H1 (cell line): ENCODE measurements around the gene TTC4. TPM values are rescaled to one million over a fixed set of nuclear protein-coding genes. Genes with fewer than 3 reads are reported as not detected.

Experiments used
- CTCF ChIA-PET: fragments of 300-600 bp; sonication (Branson Sonifier 250); formaldehyde crosslinking; loops from one replicate; lab custom pipeline; 2021; ENCODE audit not compliant: partially characterized antibody; lab: Charles Lee
- POLR2A ChIA-PET: fragments of 300-600 bp; sonication (Branson Sonifier 250); formaldehyde crosslinking; loops from one replicate; lab custom pipeline; 2021; ENCODE audit warnings: inconsistent platforms; ENCODE audit not compliant: partially characterized antibody; lab: Charles Lee
- DNase-seq, 2 experiments: peaks; one replicate each; pipeline versions ENCODE4 v3.0.0 to v3.0.0-alpha.2; 2010 to 2022; ENCODE audit warnings: low spot score in 2 of 2, low read depth in 1 of 2, mixed read lengths in 1 of 2
- FAIRE-seq: peaks from 2 replicates; lab custom pipeline; 2011; peaks lifted over from hg19 to GRCh38; lab: Jason Lieb, UNC
- H2AFZ ChIP-seq: 2 replicates; pipeline ENCODE4 v1.8.1; 2012; ENCODE audit warnings: low read length, inconsistent platforms
- H2AK5ac ChIP-seq: 2 replicates; pipeline ENCODE4 v1.6.1; 2013; ENCODE audit warnings: low read depth, low read length
- H2BK120ac ChIP-seq: replicated peaks from 2 replicates; pipeline ENCODE3; 2013; ENCODE audit warnings: low read depth, low read length, inconsistent platforms
- H2BK12ac ChIP-seq: 2 replicates; pipeline ENCODE4 v1.6.1; 2013; ENCODE audit warnings: low read depth, low read length
- H2BK15ac ChIP-seq: 2 replicates; pipeline ENCODE4 v1.6.1; 2013; ENCODE audit warnings: low read length
- H2BK20ac ChIP-seq: 2 replicates; pipeline ENCODE4 v1.6.1; 2013; ENCODE audit warnings: low read length
- H2BK5ac ChIP-seq: 2 replicates; pipeline ENCODE4 v1.6.1; 2013; ENCODE audit warnings: low read depth, low read length
- H3K14ac ChIP-seq: 2 replicates; pipeline ENCODE4 v1.6.1; 2013; ENCODE audit warnings: inconsistent platforms; ENCODE audit not compliant: insufficient read length
- H3K18ac ChIP-seq: 2 replicates; pipeline ENCODE4 v1.6.1; 2013; ENCODE audit warnings: low read length; ENCODE audit errors: extremely low read depth
- H3K23ac ChIP-seq: 2 replicates; pipeline ENCODE4 v1.6.1; 2013; ENCODE audit warnings: inconsistent platforms; ENCODE audit not compliant: insufficient read length
- H3K23me2 ChIP-seq: 2 replicates; pipeline ENCODE4 v1.6.1; 2013; ENCODE audit warnings: low read depth, low read length
- H3K27ac ChIP-seq: 2 replicates; pipeline ENCODE4 v1.6.1; 2011; ENCODE audit warnings: low read depth, low read length, inconsistent platforms
- H3K27me3 ChIP-seq, 4 experiments: replicated peaks in 1 of 4; 1 replicate in 1 of 4; 2 replicates in 3 of 4; pipeline versions ENCODE4 v1.6.1 to v1.8.1; 2011 to 2013; ENCODE audit warnings: low read length in 3 of 4, mild to moderate bottlenecking in 3 of 4, inconsistent platforms in 2 of 4, mixed read lengths in 2 of 4, moderate library complexity in 1 of 4; ENCODE audit not compliant: control insufficient read depth in 3 of 4, insufficient read depth in 3 of 4; ENCODE audit errors: extremely low read depth in 1 of 4
- H3K36me3 ChIP-seq, 4 experiments: 2 replicates each; pipeline versions ENCODE4 v1.6.1 to v1.8.1; 2011 to 2013; ENCODE audit warnings: mild to moderate bottlenecking in 4 of 4, low read length in 3 of 4, moderate library complexity in 2 of 4, control low read depth in 1 of 4, inconsistent platforms in 1 of 4; ENCODE audit not compliant: insufficient read depth in 4 of 4, control insufficient read depth in 2 of 4
- H3K4ac ChIP-seq: replicated peaks from 2 replicates; pipeline ENCODE3; 2013; ENCODE audit warnings: low read length, low read depth, mixed read lengths, inconsistent platforms; ENCODE audit not compliant: insufficient read length
- H3K4me1 ChIP-seq, 4 experiments: replicated peaks in 1 of 4; 1 replicate in 1 of 4; 2 replicates in 3 of 4; pipeline versions ENCODE4 v1.6.1 to v1.8.1; 2011 to 2013; ENCODE audit warnings: low read length in 3 of 4, inconsistent platforms in 2 of 4, mixed read lengths in 1 of 4; ENCODE audit not compliant: insufficient read depth in 4 of 4, control insufficient read depth in 3 of 4
- H3K4me2 ChIP-seq, 2 experiments: 2 replicates each; pipeline versions ENCODE4 v1.6.1 to v1.8.1; 2011 to 2013; ENCODE audit warnings: low read depth in 2 of 2, low read length in 2 of 2, control low read depth in 1 of 2, inconsistent platforms in 1 of 2, mild to moderate bottlenecking in 1 of 2; ENCODE audit not compliant: insufficient read depth in 1 of 2
- H3K4me3 ChIP-seq, 4 experiments: fragments of 200-600, 300-600 bp in 1 of 4; sonication (generic), shearing (Covaris generic), sonication (Bioruptor Twin) in 1 of 4; 2 replicates each; pipeline versions ENCODE4 v1.5.1 to v1.8.1; 2011 to 2016; ENCODE audit warnings: low read length in 4 of 4, low read depth in 3 of 4, control low read depth in 2 of 4, inconsistent platforms in 2 of 4, mild to moderate bottlenecking in 2 of 4, mixed read lengths in 1 of 4, moderate library complexity in 1 of 4; ENCODE audit not compliant: insufficient read depth in 2 of 4; ENCODE audit errors: extremely low read depth in 1 of 4
- H3K56ac ChIP-seq: replicated peaks from 2 replicates; pipeline ENCODE3; 2013; ENCODE audit warnings: low read depth, mild to moderate bottlenecking, mixed read lengths, low read length, inconsistent platforms; ENCODE audit not compliant: insufficient read length
- H3K79me1 ChIP-seq: 2 replicates; pipeline ENCODE4 v1.6.1; 2013; ENCODE audit warnings: low read depth, low read length, control low read depth
- H3K79me2 ChIP-seq, 2 experiments: 2 replicates each; pipeline versions ENCODE4 v1.6.1 to v1.8.1; 2012 to 2013; ENCODE audit warnings: low read length in 2 of 2, mild to moderate bottlenecking in 2 of 2, inconsistent platforms in 1 of 2; ENCODE audit not compliant: insufficient read depth in 2 of 2, control insufficient read depth in 1 of 2
- H3K9ac ChIP-seq, 4 experiments: replicated peaks in 1 of 4; 1 replicate in 1 of 4; 2 replicates in 3 of 4; pipeline versions ENCODE4 v1.6.1 to v1.8.1; 2011 to 2013; ENCODE audit warnings: low read depth in 3 of 4, low read length in 3 of 4, control low read depth in 2 of 4, mild to moderate bottlenecking in 2 of 4, moderate library complexity in 2 of 4, inconsistent platforms in 1 of 4; ENCODE audit errors: extremely low read depth in 1 of 4
- H3K9me3 ChIP-seq, 2 experiments: 2 replicates each; pipeline versions ENCODE4 v1.6.1 to v1.8.1; 2012 to 2013; ENCODE audit warnings: mild to moderate bottlenecking in 2 of 2, moderate library complexity in 2 of 2, control low read depth in 1 of 2, inconsistent platforms in 1 of 2, low read depth in 1 of 2, low read length in 1 of 2, mixed read lengths in 1 of 2; ENCODE audit not compliant: insufficient read depth in 2 of 2
- H4K20me1 ChIP-seq, 2 experiments: replicated peaks in 1 of 2; 2 replicates each; pipeline versions ENCODE3 to v1.8.1; 2011 to 2013; ENCODE audit warnings: inconsistent platforms in 2 of 2, low read length in 2 of 2, mild to moderate bottlenecking in 1 of 2; ENCODE audit not compliant: insufficient read depth in 2 of 2, control insufficient read depth in 1 of 2
- H4K5ac ChIP-seq: 2 replicates; pipeline ENCODE4 v1.6.1; 2013; ENCODE audit warnings: low read length, low read depth, mixed read lengths, inconsistent platforms; ENCODE audit not compliant: insufficient read length
- H4K8ac ChIP-seq: 2 replicates; pipeline ENCODE4 v1.8.0; 2013; ENCODE audit warnings: mild to moderate bottlenecking, moderate library complexity, low read length, inconsistent platforms; ENCODE audit not compliant: insufficient read depth; ENCODE audit errors: extremely low read depth
- H4K91ac ChIP-seq: replicated peaks from 2 replicates; pipeline ENCODE3; 2013; ENCODE audit warnings: low read length, mixed read lengths, inconsistent platforms; ENCODE audit not compliant: insufficient read length
- EP300 ChIP-seq, 2 experiments: IDR thresholded peaks; 1 replicate in 1 of 2; 2 replicates in 1 of 2; pipeline ENCODE4 v1.6.1; 2011 to 2012; ENCODE audit warnings: low read depth in 2 of 2, low read length in 2 of 2, mild to moderate bottlenecking in 2 of 2, borderline replicate concordance in 1 of 2, inconsistent platforms in 1 of 2, moderate library complexity in 1 of 2
- WGBS, 2 experiments: shearing (Covaris generic) in 1 of 2; methylation state at CpG; one replicate each; pipeline versions ENCODE4 v1.1.6 to v1.1.7; 2013 to 2015; ENCODE audit warnings: low lambda C conversion rate in 2 of 2, mixed read lengths in 2 of 2, inconsistent platforms in 1 of 2, low coverage in 1 of 2, missing lambda C conversion rate in 1 of 2; ENCODE audit not compliant: insufficient replicate concordance in 2 of 2, insufficient coverage in 1 of 2, insufficient read length in 1 of 2; ENCODE audit errors: extremely low coverage in 1 of 2, missing lambda C conversion rate in 1 of 2; 5-methylcytosine and 5-hydroxymethylcytosine counted together
- polyA plus RNA-seq, 7 experiments: library from polyadenylated mRNA; depleted of rRNA in 3 of 7; stranded (reverse) in 5 of 7; unstranded in 2 of 7; fragments of >200 nt in 5 of 7; fragments of 200-250 nt in 2 of 7; gene quantifications; 1 replicate in 5 of 7; 2 replicates in 1 of 7; 4 replicates in 1 of 7; pipeline versions ENCODE4 v1.2.1 to v1.2.3, GENCODE V29; 2011 to 2013; ENCODE audit warnings: missing spikeins in 2 of 7, mixed read lengths in 2 of 7
- total RNA-seq: library from RNA; stranded (reverse); fragmentation: NEBNext Ultra II Directional; extraction: Animal tissue kit (Norgen Biotek cat#: 25700); gene quantifications from 2 replicates; pipeline ENCODE4 v1.2.1, GENCODE V29; 2021

Gene TTC4
- total and polyA plus RNA-seq, 2 of the 8 experiments (the other 6 are each of a cell fraction or from before 2014, with no cell fraction given), result 21.0 to 25.1 TPM

DNA sequence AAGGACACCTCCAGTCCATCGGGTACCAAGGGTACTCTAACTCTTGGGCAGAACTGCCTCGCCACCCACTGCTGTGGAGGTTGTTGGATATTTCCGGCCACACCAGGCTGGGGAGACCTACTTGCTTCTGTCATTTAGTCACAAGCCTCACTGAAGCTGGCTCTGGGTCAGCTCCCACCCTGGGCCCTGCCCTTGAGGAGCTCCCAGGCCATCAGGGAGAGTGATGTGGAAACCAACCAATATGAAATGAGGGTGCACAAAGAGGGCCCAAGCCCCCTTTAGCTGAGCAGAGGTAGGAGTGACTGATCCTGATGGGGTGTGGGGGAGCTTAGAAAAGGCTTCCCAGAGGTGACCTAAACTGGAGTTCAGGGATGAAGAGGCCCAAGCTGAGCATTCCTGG lies 29.0 kb downstream of the TTC4 start:
- no peak overlapping the region for H3K4ac ChIP-seq
- H3K9me3 ChIP-seq, result no peaks in the 10 kb centered on the region
- H2BK15ac ChIP-seq, result no peak overlapping the region
- no peaks in the 10 kb centered on the region for H3K79me2 ChIP-seq
- H3K36me3 ChIP-seq, result peaks cover 6 to 16% (median 16%) of the 10 kb centered on the region in 4 experiments; a peak in 7 of 8 replicates
- no peak overlapping the region for H3K23ac ChIP-seq
- H2AK5ac ChIP-seq, result no peak overlapping the region
- H3K79me1 ChIP-seq, result no peaks in the 10 kb centered on the region
- no peaks in the 10 kb centered on the region for H3K23me2 ChIP-seq
- H3K4me3 ChIP-seq, result no peak overlapping the region
- no peak overlapping the region for H2BK12ac ChIP-seq
- H3K14ac ChIP-seq, result no peak overlapping the region
- no peak overlapping the region for H3K4me2 ChIP-seq
- H2BK120ac ChIP-seq, result no peak overlapping the region
- H4K8ac ChIP-seq, result no peak overlapping the region
- CTCF ChIA-PET, result interaction anchor here (0.6 to 2.3 kb wide), 8 partner anchors 10 to 56 kb away, joined by 3 to 19 read pairs (median 4); partner anchors contain the start of gene TTC4
- no peak overlapping the region for H2AFZ ChIP-seq
- no peak overlapping the region for H3K27ac ChIP-seq
- H3K4me1 ChIP-seq, result no peaks in the 10 kb centered on the region
- WGBS, 2 experiments, result 79% methylated on average over 3 of the region's 3 CpGs; no CpG with 5 or more reads in 1 of the 2 experiments
- H3K56ac ChIP-seq, result no peak overlapping the region
- FAIRE-seq (no peak), DNase-seq (no peak)
- H3K18ac ChIP-seq, result no peak overlapping the region
- H2BK5ac ChIP-seq, result no peak overlapping the region
- POLR2A ChIA-PET, result interaction anchor here (0.8 to 1.5 kb wide), 2 partner anchors 11 to 30 kb away, joined by 3 to 7 read pairs; no protein-coding TSS in a partner anchor
- H3K9ac ChIP-seq, result no peak overlapping the region
- H4K91ac ChIP-seq, result no peak overlapping the region
- no peak for TF ChIP-seq EP300 (IDR thresholded peaks at IDR 0.05; ENCODE audit: borderline replicate concordance in 1 of 2, low read depth in 2 of 2, low read length in 2 of 2)
- TF ChIP-seq, all 59 proteins: peak for 0
- H4K5ac ChIP-seq, result no peak overlapping the region
- H4K20me1 ChIP-seq, result peaks cover 0 to 9% of the 10 kb centered on the region in 2 experiments
- no peaks in the 10 kb centered on the region for H3K27me3 ChIP-seq
- no peak overlapping the region for H2BK20ac ChIP-seq
